ENCODE measurements around the gene SETD1B.
"Not testable (repeated sequence)": the region's sequence is repeated elsewhere in the genome, so short reads cannot be mapped to it uniquely, and the experiment has no call there.

SETD1B gene

DNA sequence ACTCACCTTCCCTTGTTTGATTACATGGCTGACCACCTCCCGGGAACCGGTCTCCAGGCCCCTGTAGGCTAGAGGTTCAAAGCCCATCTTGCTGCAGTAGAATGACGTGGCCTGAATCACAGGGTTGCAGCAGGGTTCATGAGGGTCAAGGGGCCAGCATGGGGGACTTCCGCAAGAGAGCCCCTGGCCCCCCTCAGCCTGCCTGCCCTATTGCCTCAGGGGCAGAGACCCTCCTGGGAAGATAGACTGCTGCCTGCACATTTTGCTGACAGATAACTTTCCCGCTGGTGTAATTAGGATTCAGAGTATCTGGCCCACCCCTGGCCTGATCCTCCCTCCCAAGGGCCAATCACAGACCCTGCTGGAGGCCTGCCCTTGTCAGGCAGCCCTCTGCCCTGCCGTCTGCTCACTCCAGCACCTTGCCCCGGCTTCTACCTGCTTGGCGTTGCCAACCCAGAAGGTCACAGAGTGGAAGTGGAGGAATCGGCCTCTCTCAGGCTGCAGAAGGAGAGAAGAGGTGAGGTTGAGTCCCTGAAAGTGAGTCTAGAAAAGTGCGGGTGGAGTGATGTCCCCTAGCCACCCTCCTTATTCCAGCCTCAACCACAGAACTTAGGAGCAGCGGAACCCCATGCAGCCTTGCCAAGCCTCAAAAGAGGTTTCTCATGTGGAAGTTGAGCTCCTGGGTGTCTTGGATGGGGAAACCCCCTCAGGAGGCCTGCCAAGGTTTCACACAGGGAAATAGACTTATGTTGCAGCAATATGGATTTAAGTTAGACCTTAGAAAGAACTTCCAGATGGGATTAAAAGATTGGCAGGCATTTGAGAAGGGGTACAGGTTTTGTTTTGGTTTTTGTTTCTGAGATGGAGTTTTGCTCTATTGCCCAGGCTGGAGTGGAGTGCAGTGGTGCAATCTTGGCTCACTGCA is 53.8 kb downstream of the SETD1B start:
- DNase-seq (ENCODE audit: low read depth) = no peak

GRCh38 chr12:121858318-121858661 is 54.5 kb downstream of the SETD1B start:
- DNase-seq (ENCODE audit: low read depth) = no peak

DNA sequence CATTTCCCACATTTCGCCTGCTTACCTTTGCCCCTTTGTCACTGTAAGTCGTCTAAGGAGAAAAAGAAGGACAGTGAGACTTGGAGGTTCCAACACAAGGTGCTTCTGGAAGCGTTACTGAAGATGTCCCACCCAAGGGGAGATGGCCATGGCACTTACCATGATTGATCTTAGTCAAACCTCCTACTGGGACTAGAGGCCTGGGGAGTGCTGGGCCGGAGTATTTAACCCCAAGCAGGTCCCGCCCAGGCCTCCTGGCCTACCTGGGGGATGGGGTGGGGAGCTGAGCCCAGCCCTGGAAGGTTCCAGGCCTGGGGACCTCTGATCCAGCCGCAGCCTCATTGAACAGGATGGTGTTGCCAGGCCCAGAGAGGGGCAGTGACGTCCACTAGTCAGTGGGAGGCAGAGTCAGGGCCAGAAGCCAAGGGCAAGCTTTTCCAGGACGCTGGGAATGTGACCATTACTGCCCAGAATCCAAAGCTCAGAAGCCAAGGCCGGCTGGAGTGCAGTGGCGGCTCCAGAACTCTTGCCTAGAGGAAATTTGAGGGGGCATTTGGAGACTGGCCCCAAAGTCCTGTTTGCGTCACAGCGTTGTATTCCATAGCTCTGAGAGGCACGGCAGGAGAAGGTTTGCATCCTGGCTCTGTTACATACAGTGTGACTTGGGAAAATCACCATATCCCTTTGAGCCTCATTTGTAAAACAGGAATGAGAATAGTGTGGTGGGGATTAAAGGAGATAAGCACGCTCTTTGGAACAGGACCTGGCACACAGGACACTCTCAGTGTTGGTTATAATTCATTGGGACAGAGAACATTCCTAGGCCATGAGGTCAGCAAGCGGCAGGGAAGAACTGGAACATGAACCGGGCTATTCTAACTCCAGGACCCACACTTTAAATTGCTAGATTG is 55.1 kb downstream of the SETD1B start, which contains the start of gene HPD:
Gene HPD (minus strand): TSS at position 198 of the 911 bp plus-strand sequence. CDS start 36 bp downstream, at position 162.
- no peak for DNase-seq (ENCODE audit: low read depth)

- DNase-seq (ENCODE audit: low read depth) = no peak
Observed at GRCh38 chr12:121860257-121860656, 56.4 kb downstream of the SETD1B start.

GRCh38 chr12:121860699-121861098 is 56.9 kb downstream of the SETD1B start:
- not testable (repeated sequence) for DNase-seq (ENCODE audit: low read depth)

DNA sequence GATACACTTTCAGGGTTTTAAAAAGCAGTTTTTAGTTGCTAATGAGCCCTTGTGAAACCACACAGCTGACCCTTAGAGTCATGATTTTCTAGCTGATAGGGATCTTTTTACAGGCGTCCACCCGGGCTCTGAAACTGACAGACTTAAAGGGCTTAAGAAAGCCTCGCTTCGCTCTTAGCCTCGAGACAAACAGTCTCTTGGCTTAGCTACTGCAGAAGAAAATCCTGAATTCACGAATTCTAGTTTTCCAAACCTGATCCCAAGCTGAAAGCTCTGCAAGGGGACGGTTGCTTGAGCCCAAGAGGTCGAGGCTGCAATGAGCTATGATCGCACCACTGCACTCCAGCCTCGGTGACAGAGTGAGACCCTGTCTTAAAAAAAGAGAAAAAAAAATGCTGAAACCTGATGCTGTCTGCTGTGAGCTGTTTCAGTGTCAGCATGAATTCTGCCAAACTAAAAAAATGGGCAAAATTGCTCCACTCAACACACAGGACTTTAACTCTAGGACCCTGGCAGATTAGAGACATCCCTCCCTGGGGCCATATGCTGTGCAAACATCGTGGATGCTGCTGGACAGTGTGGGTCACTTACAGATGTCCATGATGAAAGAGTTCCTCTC is 57.9 kb downstream of the SETD1B start:
- no peak for DNase-seq (ENCODE audit: low read depth)

GRCh38 chr12:121866331-121866730 is 62.5 kb downstream of the SETD1B start:
- DNase-seq (ENCODE audit: low read depth) = no peak

- DNase-seq (ENCODE audit: low read depth) = not testable (repeated sequence)
Observed at GRCh38 chr12:121869229-121869628, 65.4 kb downstream of the SETD1B start.

GRCh38 chr12:121871467-121871866 is 67.7 kb downstream of the SETD1B start:
- no peak for DNase-seq (ENCODE audit: low read depth)

DNA sequence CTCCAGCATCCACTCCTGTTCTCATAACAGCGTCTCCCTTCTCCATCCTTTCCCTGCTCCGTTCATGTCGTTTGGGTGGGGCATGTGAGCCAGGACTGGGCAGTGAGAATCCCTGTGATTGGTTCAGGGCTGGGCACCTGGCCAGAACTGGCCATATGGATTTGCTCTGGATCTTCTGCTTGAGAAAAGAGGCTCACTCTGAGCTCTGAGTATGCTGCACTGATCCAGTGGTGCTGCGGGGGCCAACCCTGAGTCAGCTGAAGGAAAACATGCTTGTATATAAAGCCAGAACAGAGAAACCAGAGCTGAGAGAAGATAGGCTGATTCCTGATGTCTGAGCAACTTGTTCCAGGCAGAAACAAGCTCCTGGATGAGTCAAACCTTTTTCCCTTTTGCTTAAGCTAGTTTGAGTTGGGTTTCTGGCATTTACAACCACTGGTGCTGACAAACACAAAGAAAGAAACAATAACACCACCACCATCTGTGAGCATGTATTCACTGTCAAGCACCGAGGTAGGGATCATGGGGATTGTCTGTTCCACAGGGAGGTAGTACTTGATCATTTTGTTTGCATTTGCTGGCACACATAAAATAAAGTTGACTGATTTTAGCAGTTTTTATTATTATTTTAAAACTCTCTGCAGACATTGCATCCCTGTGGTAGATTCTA is 68.9 kb downstream of the SETD1B start:
- DNase-seq (ENCODE audit: low read depth) = no peak

- DNase-seq (ENCODE audit: low read depth) = no peak
Observed at GRCh38 chr12:121873216-121873569, 69.4 kb downstream of the SETD1B start.

- DNase-seq (ENCODE audit: low read depth) = no peak
Observed at GRCh38 chr12:121874071-121874470, 70.3 kb downstream of the SETD1B start.

DNA sequence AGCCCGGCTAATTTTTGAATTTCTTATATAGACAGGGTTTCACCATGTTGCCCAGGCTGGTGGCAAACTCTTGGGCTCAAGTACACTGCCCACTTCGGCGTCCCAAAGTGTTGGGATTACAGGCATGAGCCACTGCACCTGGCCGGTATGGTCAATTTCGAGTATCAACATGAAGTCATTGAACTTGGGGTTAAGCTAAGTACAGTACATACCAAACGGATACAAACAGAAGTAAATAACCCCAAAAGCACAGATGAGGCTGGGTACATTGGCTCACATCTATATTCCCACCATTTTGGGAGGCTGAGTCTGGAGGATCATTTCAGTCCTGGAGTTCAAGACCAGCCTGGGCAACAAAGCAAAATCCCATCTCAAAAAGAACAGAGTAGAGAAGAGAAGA is 71.8 kb downstream of the SETD1B start:
- no peak for DNase-seq (ENCODE audit: low read depth)

- not testable (repeated sequence) for DNase-seq (ENCODE audit: low read depth)
Observed at GRCh38 chr12:121876080-121876447, 72.3 kb downstream of the SETD1B start.
